DOHH2 (cell line): Measurements from ENCODE around the gene MIER3.

Source experiments
- H3F3A ChIP-seq: fragments of 200-600 bp; sonication (generic), shearing (Covaris generic); 2 replicates; pipeline ENCODE4 v1.6.0; 2016; ENCODE audit warnings: antibody characterized with exemption, mild to moderate bottlenecking; ENCODE audit not compliant: control insufficient read depth, insufficient read depth
- H3K27ac ChIP-seq: fragments of 200-600 bp; sonication (generic); 2 replicates; pipeline ENCODE4 v1.5.1; 2014; ENCODE audit warnings: low read depth, mild to moderate bottlenecking, low read length, moderate library complexity
- H3K27me3 ChIP-seq: fragments of 200-600 bp; sonication (generic); 2 replicates; pipeline ENCODE4 v1.6.1; 2014; ENCODE audit warnings: mild to moderate bottlenecking, low read length, mixed read lengths; ENCODE audit not compliant: control insufficient read depth
- H3K36me3 ChIP-seq: fragments of 200-600 bp; sonication (generic); 2 replicates; pipeline ENCODE4 v1.6.1; 2014; ENCODE audit warnings: mild to moderate bottlenecking, low read length, moderate library complexity, mixed read lengths; ENCODE audit not compliant: control insufficient read depth
- H3K4me1 ChIP-seq: fragments of 200-600 bp; sonication (generic); 2 replicates; pipeline ENCODE4 v1.6.1; 2014; ENCODE audit warnings: mild to moderate bottlenecking, low read length, mixed read lengths; ENCODE audit not compliant: control insufficient read depth
- H3K4me2 ChIP-seq: fragments of 200-600 bp; sonication (generic); 2 replicates; pipeline ENCODE4 v1.6.0; 2014; ENCODE audit warnings: mild to moderate bottlenecking, low read length, moderate library complexity
- H3K4me3 ChIP-seq: fragments of 200-600 bp; sonication (generic); 2 replicates; pipeline ENCODE4 v1.5.1; 2014; ENCODE audit warnings: mild to moderate bottlenecking, low read length, mixed read lengths
- H3K79me2 ChIP-seq: fragments of 200-600 bp; sonication (generic); 2 replicates; pipeline ENCODE4 v1.6.1; 2014; ENCODE audit warnings: mild to moderate bottlenecking, low read length, mixed read lengths; ENCODE audit not compliant: control insufficient read depth
- H3K9me2 ChIP-seq: fragments of 200-600 bp; sonication (generic); replicated peaks from 2 replicates; pipeline ENCODE4 v1.6.1; 2014; ENCODE audit warnings: mild to moderate bottlenecking, low read length, mixed read lengths; ENCODE audit not compliant: control insufficient read depth
- H3K9me3 ChIP-seq: fragments of 200-600 bp; sonication (generic); 2 replicates; pipeline ENCODE4 v1.6.1; 2014; ENCODE audit warnings: antibody characterized with exemption, low read length, mixed read lengths; ENCODE audit not compliant: control insufficient read depth, insufficient read depth
- H4K20me1 ChIP-seq: fragments of 200-600 bp; sonication (generic); 2 replicates; pipeline ENCODE4 v1.6.0; 2014; ENCODE audit warnings: low read depth, mild to moderate bottlenecking, antibody characterized with exemption, low read length, moderate library complexity; ENCODE audit not compliant: control insufficient read depth, insufficient read depth
- EZH2phosphoT487 ChIP-seq: fragments of 200-600 bp; sonication (generic); IDR thresholded peaks from 2 replicates; pipeline ENCODE4 v1.6.1; 2017; ENCODE audit warnings: borderline replicate concordance, mild to moderate bottlenecking, antibody characterized with exemption, low read length, moderate library complexity, mixed read lengths
- TF ChIP-seq, protein P1 (sequence below): fragments of 200-600 bp; sonication (generic); IDR thresholded peaks from one replicate; pipeline ENCODE4 v1.5.1; 2014; ENCODE audit warnings: antibody characterized with exemption, mild to moderate bottlenecking, low read depth, low read length; ENCODE audit not compliant: poor library complexity, severe bottlenecking

MIER3 gene

DNA sequence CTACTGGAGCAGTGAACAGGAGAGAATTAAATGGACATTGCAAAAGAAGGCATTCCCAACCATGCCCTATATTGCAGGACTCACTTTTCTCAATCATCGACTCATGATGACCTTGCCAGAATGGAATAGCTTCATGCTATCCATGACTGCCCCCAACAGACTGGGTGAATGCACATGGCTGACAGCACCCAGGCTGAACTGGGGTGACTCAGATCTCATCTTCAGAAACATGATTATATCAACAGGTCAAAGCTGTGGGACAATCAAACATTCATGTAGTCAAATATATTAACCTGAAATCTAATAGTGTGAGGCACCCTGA lies 34.7 kb upstream of the MIER3 start:
- TF ChIP-seq, protein P1, sequence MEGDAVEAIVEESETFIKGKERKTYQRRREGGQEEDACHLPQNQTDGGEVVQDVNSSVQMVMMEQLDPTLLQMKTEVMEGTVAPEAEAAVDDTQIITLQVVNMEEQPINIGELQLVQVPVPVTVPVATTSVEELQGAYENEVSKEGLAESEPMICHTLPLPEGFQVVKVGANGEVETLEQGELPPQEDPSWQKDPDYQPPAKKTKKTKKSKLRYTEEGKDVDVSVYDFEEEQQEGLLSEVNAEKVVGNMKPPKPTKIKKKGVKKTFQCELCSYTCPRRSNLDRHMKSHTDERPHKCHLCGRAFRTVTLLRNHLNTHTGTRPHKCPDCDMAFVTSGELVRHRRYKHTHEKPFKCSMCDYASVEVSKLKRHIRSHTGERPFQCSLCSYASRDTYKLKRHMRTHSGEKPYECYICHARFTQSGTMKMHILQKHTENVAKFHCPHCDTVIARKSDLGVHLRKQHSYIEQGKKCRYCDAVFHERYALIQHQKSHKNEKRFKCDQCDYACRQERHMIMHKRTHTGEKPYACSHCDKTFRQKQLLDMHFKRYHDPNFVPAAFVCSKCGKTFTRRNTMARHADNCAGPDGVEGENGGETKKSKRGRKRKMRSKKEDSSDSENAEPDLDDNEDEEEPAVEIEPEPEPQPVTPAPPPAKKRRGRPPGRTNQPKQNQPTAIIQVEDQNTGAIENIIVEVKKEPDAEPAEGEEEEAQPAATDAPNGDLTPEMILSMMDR, result no peak
- TF ChIP-seq EZH2phosphoT487, result no peak
- peaks cover 6% of the 10 kb centered on the region; the same call in 1 of the 2 replicates for H3K27me3 ChIP-seq
- H3K4me2 ChIP-seq, result peak overlapping the region; percentile 44
- H3K27ac ChIP-seq, result 0 out of 2 replicates have a peak overlapping the region, but pooled peaks have one; percentile 22
- H3F3A ChIP-seq, result 0 out of 2 replicates have a peak, but pooled peaks cover 3% of the 10 kb centered on the region
- no peaks in the 10 kb centered on the region for H4K20me1 ChIP-seq
- peaks cover 20% of the 10 kb centered on the region for H3K4me1 ChIP-seq
- H3K36me3 ChIP-seq, result no peaks in the 10 kb centered on the region
- no peaks in the 10 kb centered on the region for H3K79me2 ChIP-seq
- no peaks in the 10 kb centered on the region for H3K9me3 ChIP-seq
- H3K4me3 ChIP-seq, result peak overlapping the region; percentile 21; the same call in 1 of the 2 replicates
- H3K9me2 ChIP-seq, result no peaks in the 10 kb centered on the region

DNA sequence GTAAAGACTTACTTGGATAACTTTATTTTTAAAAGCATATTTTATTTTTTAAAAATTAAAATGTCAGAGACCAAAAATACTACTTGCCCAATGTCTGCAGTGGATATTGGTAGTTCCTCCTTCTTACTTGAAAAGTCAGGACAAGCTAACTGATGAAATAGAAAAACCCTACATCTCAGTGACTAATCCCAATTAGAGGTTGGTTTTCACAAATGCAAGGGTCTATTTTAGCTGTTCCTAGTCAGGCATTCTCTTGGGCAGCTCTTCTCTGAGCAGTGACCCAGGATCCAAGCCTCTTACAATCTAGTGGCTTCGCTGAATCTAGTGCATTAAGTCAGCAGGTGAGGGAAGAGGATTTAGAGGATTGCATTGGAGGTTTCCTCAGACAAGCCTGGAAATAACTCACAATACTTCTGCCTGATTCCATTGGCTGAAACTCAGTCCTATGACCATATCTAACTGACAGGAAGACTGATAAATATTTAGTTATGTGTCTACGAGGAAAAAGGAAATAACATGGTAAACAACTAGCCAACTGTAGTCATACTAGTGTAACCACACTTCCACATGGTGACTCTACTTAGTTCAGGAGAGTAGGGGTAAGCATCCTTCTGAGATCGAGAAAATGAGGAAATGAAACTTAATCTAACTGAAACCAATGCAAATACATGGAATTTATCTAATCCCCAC lies 34.2 kb upstream of the MIER3 start:
- Histone ChIP-seq H3K9me2 (no peaks in the 10 kb centered on the region), H3K27me3 (peaks cover 6% of the 10 kb centered on the region; the same call in 1 of the 2 replicates), H3F3A (0 out of 2 replicates have a peak, but pooled peaks cover 3% of the 10 kb centered on the region), H4K20me1 (no peaks in the 10 kb centered on the region), H3K27ac (no peak overlapping the region), H3K36me3 (no peaks in the 10 kb centered on the region), H3K4me3 (peak overlapping the region; percentile 21), H3K9me3 (no peaks in the 10 kb centered on the region), H3K4me1 (peaks cover 20% of the 10 kb centered on the region), H3K79me2 (no peaks in the 10 kb centered on the region), H3K4me2 (peak overlapping the region; percentile 44)
- no peak for TF ChIP-seq EZH2phosphoT487
- TF ChIP-seq, protein P1, result no peak

DNA sequence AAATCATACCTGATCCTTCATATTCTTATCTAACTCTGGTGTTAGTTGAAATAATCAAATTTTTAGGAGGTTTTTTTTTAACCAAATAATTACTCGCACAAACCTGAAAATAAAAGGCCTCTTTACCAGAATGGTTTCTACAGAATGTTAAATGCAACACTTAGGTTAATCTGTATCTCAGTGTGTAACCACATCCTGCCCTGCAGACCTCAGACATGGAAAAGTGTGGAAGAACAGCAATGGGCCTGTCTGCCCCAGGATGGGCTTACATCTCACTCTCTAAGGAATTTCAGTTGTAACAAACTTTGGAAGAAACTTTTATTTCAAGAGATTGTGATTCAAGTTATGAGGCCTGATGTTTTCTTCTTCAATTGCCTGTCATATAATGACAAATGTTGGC lies 32.5 kb upstream of the MIER3 start:
- Histone ChIP-seq H3K4me3 (no peak overlapping the region), H3K9me3 (no peaks in the 10 kb centered on the region), H3K4me2 (no peak overlapping the region), H3K4me1 (peaks cover 20% of the 10 kb centered on the region), H3F3A (0 out of 2 replicates have a peak, but pooled peaks cover 3% of the 10 kb centered on the region), H3K27me3 (no peaks in the 10 kb centered on the region), H4K20me1 (no peaks in the 10 kb centered on the region), H3K79me2 (no peaks in the 10 kb centered on the region), H3K36me3 (no peaks in the 10 kb centered on the region), H3K9me2 (no peaks in the 10 kb centered on the region), H3K27ac (no peak overlapping the region)
- TF ChIP-seq EZH2phosphoT487, result no peak

DNA sequence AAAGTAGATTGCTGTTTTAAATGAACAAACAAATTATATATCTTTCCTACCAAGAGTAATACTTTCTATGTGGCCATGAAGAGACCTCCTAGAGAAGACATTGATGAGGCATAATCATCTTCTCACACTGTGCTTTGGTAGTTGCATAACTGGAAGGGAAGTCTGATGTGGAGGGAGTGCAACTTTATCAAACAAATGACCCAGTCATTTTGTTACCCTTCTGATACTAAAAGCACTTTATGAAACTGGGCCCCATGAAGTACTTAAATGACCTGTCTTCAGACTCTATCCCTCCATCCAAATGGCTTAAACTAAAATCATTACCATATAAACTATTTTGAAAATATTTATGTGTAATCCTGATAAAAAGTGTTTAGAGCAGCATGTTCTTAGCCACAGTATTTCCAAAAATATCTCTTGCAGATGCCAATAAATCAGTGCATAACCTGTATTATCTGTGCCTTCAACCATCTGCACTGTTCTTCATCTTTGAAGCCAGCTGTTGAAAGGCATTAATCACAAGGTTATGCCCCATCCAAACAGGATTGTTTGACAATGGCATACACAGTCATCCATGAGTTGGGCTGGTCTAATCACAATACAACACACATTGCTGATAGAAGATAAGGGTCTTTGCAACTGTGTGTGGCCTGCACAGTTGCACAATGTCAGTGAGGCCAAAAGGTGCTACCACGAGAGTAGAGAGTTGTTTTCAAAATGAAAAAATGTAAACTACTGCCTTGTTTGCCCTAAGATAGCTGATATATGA lies 31.9 kb upstream of the MIER3 start:
- no peaks in the 10 kb centered on the region for H4K20me1 ChIP-seq
- TF ChIP-seq, protein P1, result no peak
- no peak for TF ChIP-seq EZH2phosphoT487
- peaks cover 20% of the 10 kb centered on the region for H3K4me1 ChIP-seq
- no peak overlapping the region for H3K4me3 ChIP-seq
- 0 out of 2 replicates have a peak, but pooled peaks cover 3% of the 10 kb centered on the region for H3F3A ChIP-seq
- H3K79me2 ChIP-seq, result no peaks in the 10 kb centered on the region
- H3K36me3 ChIP-seq, result no peaks in the 10 kb centered on the region
- H3K9me3 ChIP-seq, result no peaks in the 10 kb centered on the region
- no peak overlapping the region for H3K27ac ChIP-seq
- H3K9me2 ChIP-seq, result no peaks in the 10 kb centered on the region
- H3K27me3 ChIP-seq, result no peaks in the 10 kb centered on the region
- no peak overlapping the region for H3K4me2 ChIP-seq
